HG02759 (cell line): ENCODE measurements around the gene TSPOAP1.
"Not testable (repeated sequence)": the region's sequence is repeated elsewhere in the genome, so short reads cannot be mapped to it uniquely, and the experiment has no call there.

Experiments
- ATAC-seq: cut with Tn5 transposase; IDR thresholded peaks from one replicate; pipeline ENCODE4 v1.9.1; 2021; ENCODE audit warnings: mild to moderate bottlenecking, moderate library complexity; ENCODE audit not compliant: unreplicated experiment

The TSPOAP1 gene

GRCh38 chr17:58341136-58341860 lies 12.7 kb upstream of the TSPOAP1 start:
- not testable (repeated sequence) for ATAC-seq

- ATAC-seq, result no peak
Observed at GRCh38 chr17:58340405-58340876, 11.8 kb upstream of the TSPOAP1 start.

DNA sequence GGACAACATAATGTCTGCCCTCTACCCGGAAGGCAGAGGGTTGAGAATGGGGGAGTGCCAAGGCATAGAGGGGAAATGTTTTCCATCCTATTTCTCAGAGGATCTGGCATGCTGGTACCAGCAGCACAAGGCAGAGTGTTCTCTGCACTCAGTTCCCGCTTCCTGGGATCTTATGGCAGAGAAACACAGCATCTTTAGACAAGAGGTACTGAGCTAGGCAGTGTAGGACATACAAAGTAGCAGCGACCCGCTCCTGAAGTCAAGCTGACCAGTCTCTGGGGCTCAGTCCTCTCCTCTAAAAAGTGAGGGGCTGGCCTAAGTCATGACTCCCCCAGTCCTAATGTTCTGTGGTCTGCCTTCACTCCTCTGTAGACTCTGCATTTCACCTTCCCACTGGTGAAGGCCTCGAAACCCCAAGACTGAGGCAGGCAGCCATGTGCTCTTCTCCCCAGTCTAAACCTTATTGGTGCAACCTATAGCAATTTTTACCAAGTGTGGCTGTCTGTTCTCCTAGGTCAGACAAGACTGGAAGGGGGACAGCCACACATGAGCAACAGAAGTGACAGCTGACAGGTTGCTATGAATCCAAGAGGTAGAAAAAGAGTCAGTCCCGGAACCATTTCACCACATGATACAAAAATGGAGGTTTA lies 11.3 kb upstream of the TSPOAP1 start:
- ATAC-seq, result no peak

DNA sequence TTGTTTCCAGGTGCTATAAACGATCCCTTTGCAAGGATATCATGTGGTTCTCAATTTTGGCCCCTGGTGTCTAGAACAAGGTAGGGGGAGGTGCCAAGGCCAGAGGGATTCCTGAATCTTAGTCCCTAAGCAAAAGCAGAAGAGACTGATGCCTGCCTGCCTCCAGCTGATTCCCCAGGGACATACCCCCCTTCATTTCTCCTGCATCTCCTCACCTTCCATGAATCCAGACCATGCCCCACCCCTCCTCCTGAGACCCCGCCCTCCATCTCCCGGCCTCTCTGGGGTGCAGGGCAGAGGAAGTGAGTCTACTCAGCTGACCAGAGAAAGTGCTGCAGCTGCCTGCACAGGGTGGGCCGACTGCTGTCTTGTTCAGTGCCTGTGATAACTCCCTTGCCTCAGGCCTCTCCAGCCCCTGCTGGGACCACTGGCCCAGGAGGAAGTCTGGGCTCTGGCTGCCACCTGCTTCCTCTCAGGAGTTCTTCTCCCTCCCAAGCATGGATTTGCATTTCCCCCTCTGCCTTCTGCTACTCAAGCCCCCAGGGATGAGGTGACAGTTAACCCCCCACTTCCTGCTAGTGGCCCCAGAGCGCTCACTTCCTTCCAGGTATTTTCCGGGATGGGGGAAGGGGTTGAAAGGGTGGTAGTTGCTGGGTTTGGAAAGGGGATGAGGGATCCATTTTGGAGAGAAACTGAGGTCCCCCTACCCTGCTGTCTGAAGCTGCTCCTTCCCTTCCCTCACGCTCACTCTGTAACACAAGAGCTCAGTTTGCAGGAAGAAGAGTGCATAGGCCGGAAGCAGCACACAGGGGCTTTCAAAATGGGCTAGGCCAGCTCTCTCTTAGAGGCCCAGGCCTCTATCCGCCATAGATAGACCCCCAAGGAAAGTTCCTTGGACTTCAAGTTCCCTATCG lies 10.5 kb upstream of the TSPOAP1 start:
- peak; percentile 29 for ATAC-seq

DNA sequence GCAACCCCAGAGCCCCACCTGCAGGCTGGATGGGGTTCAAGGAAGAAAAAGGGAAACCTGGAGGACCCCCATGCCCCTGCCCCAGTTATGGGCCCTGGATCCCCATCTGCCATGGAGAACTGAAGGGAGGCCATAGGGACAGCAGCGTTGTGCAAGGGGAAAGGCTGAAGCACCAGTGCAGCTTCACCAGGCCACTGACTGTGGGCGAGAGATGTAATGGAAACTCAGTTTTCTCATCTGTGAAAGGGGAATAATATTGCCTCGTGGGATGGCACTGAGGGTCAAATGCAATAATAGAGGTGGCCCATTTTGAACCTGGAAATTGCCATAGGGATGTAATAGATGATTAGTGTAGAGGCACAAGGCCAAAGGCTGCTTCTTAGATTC lies 9.9 kb upstream of the TSPOAP1 start:
- no peak for ATAC-seq

GRCh38 chr17:58337600-58338453 lies 9.2 kb upstream of the TSPOAP1 start:
- peak; percentile 63 for ATAC-seq

GRCh38 chr17:58337210-58337599 lies 8.6 kb upstream of the TSPOAP1 start:
- ATAC-seq, result no peak

DNA sequence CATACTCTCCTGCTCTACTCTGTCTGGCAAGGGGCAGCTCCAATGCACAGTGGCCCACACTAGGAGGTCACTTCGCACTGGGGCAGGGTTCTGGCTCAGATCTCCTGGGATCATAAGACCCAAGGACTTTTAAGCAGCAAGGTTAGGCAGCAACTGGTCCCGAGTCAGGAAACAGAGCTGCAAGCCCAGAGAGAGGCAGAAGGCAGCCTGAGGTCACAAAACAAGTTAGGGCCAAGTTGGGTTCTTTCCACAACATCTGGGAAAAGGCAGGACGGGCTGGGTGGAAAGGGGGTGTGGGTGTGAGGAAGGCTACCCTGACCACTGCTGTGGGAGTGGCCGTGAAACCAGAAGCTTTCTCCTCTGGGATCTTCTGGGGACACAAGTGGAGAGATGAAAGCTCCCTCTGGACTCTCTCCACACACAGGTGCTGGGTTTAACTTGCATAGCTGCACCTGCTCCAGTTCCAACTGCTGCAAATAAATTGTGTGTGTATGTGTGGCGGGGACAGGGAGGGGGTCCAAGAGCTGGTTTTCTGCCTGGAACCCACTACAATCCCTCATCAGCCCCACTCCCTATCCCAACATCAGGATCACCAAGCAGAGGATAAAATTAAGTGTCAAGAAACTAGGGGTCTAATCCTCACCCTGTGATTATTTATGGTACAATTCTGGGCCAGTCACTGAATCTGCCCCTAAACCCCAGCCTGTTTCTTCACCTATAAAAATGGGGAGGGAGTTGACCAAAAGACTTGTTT lies 8.0 kb upstream of the TSPOAP1 start:
- ATAC-seq, result no peak

DNA sequence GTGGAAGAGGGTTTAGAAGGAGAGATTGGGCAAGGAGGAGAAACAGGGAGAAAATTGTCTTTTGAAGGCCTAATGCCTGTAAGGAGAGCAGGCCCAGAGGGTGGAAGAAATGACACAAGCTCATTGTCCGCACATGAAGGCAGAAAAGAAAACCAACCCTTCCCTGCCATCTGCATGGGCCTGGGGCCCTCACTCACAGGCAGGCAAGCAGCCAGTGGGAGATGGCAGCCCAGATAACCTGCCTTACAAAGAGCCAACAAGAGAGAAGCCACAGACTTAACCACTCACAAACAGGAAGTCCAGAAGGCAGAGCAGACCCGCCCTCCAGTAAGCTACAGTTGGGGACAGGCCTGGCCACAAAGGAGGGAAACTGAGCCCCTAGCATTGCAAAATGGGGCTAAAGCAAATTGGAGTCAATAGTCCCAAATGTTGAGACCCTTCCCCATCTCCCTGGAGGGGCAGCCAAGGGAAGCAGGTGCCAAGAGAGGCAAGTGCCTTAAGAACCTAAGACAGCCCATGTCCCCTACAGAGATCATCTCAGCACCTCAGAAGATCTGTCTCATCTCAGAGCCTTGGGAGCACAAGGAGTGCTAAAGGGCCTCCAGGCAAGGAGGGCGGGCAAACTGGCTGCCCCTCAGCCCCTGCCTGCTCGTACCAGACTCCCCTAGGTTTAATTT lies 7.3 kb upstream of the TSPOAP1 start:
- ATAC-seq, result no peak

- ATAC-seq, result no peak
Observed at GRCh38 chr17:58335061-58335731, 6.6 kb upstream of the TSPOAP1 start.

DNA sequence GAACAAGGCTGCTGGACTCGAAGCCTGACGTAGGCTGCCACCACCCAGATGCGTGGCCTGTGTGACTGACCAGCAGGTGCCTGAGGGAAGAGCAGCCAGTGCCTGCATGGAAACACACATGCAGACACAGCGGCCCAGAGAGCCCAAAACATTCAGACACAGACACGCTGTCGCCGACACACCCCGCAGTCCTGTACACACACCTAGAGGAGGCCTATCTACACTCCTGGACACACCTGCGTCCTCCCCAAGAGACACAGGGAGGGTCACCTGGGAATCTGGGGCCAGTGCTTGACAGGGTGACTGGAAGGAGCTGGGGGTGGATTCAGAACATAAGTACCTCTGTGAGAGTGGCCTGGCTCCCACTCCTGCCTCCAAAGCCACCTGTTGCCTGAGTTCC lies 6.1 kb upstream of the TSPOAP1 start:
- ATAC-seq, result no peak

DNA sequence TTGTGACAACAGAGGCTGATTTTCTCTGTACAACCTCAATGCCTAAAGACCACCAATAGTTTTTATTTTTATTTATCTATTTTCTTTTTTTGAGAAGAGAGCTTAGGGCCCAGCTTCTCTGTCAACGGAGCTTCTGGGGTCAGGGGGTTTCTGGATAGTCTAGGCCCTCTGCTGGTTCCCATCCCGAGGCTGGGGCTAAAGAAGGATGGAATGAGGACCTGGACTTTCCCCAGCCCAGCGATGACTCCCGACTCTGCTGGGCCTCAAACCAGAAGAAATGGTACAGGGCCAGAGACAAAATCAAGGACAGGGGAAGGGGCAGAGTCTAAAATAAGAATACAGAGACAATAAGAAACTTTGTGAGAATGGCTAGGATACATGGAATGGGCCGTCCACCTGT lies 5.7 kb upstream of the TSPOAP1 start:
- ATAC-seq, result no peak

DNA sequence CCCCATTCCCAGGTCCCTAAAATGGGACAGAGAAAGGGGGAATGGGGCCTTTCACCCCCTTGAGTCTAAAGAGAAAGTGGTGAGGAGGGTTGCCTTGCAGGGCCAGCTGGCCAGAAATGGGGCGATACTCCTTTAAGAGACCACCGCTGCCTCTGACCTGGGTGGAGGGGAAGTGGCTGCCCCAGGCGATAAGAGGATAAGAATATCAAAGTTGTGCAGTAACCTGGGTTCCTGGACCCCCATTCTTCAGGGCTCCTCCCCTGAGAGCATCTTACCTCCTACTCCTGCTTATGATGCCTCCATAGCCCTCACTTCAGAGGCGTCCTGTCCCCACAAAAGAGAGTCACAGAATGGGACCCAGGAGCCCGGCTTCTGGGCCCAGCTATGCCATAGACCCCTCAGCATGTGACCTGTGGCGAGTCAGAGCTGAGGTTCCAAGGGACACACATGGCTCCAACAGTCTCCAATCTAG lies 5.2 kb upstream of the TSPOAP1 start:
- no peak for ATAC-seq

DNA sequence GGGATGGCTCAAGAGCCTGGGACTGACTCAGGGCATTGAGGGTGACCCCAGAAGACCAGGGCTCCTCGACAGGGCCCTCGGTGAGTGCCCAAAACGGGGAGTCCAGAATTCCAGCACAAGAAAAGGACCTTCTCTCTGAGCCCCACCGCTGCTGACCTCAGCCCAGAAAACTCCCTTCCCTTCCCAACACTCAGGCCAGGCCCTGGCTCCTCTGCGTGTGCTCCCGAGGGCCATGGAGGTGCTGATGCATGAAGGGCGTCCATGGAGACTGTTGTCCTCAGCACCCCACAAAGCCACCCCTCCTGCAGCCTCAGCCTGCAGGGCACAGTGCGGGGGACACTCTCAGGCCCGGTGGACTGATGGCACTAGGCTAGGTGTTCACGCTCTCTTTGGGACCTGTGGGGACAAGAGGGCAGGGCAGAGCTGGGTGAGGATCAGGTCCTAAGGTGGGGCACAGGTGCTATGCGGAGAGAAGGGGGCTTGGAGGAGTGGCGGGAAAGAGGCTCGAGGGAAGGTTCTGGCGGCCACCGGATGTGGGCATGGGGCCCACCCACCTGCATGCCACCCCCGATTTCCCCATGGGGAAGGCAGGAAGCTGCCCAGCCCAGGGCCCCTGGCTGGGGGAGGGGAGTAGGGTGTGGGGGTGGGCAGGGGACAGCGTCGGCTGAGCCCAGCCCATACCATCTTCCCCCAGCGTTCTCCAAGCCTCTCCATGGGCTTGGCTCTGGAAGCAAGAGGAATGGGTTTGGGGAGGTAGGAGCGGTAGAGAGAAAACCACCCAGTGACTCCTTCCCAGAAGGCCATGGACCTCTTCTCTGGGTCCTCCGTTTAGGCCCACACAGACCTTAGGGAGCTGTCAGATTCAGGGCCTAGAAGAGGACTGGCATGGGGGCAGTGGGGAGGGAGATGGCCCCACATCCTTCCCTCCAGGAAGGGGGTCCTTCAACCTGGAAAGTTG lies 4.5 kb upstream of the TSPOAP1 start:
- ATAC-seq, result no peak

- ATAC-seq, result peak; percentile 21
Observed at GRCh38 chr17:58331815-58332777, 3.5 kb upstream of the TSPOAP1 start.
